GM21786 (cell line): ENCODE results near the gene PRR15L.
"Not testable (repeated sequence)": the region's sequence is repeated elsewhere in the genome, so short reads cannot be mapped to it uniquely, and the experiment has no call there.

Experiments used
- ATAC-seq: cut with Tn5 transposase; IDR thresholded peaks from one replicate; pipeline ENCODE4 v1.9.1; 2021; ENCODE audit not compliant: unreplicated experiment

PRR15L gene

DNA sequence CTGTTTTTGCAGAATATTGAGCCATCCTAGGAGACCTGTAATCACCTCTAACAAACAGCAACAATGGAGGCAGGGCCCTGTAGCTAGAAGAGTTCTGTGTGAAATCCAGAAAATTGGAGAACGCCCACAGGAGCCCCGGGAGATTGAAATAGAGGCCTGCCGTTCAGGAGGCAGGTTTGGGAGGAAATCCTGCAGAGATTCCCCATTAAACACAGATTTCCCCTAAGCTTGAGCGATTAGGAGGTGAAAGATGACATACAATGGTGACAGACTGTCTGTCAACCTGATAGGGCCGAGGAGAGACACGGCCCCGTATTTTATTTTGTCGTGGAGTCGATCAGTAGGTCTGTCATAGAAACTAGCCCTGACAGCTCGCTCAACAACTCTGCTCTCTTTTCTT, 31.5 kb upstream of the PRR15L start:
- ATAC-seq = no peak

DNA sequence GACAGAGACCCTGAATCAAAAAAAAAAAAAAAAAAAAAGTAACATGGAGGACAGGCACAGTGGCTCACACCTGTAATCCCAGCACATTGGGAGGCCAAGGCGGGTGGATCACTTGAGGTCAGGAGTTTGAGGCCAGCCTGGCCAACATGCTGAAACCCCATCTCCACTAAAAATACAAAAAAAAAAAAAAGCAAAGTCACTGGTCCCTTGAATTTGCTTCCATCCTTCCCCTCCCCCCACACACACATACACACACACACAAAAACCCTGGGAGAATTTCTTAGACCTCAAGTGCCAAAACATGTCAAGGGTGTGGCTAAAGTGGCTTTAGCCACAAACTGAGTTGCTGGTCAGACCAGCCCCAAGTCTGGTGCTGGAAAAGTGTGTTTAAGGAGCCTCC, 30.8 kb upstream of the PRR15L start:
- ATAC-seq = not testable (repeated sequence)

GRCh38 chr17:47987240-47987835, 29.7 kb upstream of the PRR15L start:
- ATAC-seq = no peak

DNA sequence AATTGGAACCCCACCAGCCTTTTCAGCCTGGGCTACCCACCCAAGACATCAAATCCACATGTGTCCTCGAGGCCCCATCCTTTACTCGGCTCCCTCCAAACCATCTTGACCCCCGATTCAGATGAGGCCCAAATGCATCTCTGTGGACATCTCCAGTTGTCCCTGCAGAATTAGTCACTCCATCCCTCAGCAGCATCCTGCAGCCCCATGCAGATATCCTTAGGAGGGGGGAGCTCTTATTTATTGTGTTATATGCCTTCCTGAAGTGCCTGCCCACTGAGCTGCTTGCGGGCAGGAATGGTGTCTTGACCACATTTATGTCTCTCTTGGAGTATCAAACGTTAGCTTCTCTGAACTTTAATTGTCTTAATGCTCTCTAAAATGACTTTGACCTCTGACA, 28.8 kb upstream of the PRR15L start:
- ATAC-seq = no peak

DNA sequence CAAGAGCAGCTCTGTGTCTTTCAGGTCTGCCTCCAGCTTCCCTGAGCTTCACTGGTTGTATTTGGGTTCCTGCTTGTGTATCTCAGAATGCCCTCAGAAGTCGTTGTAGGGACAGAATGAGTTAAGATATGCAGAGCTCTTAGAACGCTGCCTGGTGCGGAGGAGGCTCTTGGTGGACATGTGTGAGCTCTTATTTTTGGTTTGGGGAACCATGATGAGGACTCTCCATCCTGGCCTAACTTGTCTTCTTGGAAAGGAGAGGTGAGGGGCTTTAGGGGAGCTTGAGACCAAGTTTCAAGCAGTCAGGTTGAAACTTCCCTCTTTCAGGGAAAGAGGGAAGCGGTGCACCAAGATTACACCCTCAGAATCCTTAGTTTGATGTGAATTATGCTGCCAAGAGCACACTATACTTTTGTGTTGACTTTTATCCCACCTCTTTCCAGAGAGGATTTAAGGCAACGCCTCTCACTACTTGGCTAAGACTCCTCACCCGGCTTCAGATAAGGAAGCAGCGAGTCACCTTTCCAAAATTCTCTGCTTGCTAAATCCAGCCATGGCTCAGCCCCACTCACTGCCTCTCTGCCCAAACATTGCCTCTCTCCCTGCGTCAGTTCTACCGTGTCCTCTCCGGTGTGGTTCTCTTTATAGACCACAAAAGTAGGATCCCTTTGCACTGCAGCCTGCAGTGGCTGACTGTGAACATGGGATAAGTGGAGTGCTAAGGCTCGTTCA, 26.0 kb upstream of the PRR15L start:
- no peak for ATAC-seq

DNA sequence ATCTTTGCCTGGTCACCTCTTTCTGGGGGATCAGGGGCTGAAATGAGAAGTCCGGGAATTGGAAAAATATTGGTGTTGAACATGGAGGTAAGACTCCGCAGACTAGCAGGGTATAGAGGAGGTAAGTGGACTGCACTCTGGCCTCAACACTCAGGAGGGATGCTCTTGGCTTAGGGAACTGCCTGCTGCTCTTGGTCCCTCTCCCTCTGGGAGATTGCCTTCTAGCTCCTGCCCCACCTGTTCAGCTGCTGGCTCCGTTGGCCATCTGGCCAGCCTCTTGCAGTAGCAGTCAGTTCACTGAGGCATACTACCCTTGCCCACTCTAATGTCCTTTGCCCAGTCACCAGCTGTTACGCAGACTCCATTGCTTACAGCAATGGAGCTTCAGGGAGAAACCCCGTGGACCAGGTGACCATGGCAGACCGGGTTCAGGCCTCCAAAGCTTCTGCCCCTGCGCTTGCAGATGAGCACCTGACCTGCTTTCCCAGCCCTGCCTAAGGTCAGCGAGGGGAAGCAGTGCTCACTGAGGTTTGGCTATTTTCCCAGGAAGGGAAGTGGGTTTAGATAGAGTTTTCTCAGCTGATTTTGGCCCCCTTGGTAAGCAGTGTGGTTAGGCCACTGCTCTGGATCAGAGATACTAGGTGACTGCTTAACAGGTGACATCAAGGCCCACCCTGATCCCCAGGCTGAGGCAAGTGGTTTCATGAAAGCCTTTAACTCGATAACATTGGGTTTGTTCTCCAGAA, 25.1 kb upstream of the PRR15L start:
- no peak for ATAC-seq

DNA sequence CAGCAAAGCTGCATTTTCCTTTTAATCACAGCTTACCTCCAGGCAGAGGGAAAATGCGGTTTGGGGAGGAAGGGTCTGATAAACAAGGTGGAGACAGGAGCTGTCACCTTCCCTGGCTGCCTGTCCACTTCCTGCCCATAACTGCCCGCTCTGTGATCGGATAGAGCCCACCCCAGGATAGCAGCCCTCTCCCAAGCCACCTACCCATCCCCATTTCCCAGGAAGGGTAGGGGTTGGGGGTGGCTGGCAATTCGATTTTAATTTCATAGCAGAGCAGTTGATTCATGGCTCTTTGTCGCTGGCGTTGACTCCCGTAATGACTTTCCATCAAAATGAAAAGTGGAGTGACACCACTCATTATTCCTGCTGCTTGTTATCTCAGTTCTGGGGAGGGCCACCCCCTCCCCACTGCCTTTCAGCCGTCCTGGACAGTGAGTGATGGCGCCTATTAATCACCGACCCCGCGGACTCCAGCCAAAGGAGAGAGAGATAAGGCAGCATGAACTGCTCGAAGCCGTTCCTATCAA, 24.5 kb upstream of the PRR15L start:
- ATAC-seq = no peak

DNA sequence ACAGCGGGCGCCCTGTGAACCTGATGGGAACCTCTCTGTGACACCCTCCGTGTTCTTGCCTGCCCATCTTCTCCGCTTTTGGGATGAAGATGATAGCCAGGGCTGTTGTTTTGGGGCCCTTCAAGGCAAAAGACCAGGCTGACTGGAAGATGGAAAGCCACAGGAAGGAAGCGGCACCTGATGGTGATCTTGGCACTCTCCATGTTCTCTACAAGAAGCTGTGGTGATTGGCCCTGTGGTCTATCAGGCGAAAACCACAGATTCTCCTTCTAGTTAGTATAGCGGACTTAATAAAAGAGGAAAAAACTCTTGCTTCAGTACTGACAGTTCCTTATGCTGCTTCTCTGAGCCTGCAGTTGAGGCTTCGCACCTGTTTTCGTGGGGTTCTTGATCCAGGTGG, 23.8 kb upstream of the PRR15L start:
- no peak for ATAC-seq

DNA sequence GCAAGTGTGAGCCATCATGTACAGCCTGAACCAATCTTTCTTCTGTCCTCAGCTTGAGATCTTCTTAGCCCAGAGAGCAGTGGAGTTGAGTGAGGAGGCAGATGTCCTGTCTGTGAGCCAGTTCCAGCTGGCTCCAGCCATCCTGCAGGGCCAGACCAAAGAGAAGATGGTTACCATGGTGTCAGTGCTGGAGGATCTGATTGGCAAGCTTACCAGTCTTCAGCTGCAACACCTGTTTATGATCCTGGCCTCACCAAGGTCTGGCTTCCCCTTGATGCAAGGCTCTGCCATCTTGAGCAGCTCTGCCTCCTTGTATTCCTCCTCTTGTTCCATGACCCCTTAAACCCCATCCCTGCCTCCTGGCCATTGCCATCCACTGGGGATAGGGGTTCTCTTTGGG, 22.9 kb upstream of the PRR15L start:
- no peak for ATAC-seq

- no peak for ATAC-seq
Measured at GRCh38 chr17:47978324-47978723, 20.6 kb upstream of the PRR15L start.

DNA sequence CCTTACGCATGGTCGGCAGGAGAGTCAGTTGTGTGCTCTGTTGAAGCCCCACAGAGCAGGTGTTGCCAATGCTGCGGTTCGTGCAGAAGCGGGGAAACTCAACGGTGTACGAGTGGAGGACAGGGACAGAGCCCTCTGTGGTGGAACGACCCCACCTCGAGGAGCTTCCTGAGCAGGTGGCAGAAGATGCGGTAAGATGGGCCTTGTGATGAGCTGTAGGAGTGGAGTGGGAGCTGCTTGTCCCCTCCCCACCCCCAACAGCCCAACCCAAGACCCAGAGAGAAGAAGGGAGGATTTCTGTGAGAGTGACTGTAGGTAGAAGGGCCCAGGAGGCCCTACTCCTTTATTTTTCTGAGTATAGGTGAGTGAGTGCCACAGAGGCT, 18.1 kb upstream of the PRR15L start:
- no peak for ATAC-seq

DNA sequence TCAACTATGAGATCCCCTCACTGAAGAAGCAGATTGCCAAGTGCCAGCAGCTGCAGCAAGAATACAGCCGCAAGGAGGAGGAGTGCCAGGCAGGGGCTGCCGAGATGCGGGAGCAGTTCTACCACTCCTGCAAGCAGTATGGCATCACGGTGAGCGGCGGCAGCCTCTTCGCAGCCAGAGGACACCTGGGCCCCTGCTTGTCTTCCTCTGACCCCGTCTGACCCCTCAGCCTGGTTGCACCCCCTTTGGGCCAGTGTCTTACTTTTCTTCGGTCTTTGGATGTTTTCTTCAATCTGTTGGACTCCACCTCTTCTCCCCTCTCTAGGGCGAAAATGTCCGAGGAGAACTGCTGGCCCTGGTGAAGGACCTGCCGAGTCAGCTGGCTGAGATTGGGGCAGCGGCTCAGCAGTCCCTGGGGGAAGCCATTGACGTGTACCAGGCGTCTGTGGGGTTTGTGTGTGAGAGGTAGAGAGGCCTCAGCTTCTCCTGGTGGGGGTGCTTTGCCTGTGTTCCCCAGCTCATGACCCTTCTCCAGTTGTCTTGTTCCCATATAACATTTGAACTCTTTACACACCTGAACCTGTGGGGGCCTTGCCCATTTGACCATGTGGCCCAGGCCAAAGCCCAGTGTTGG, 17.6 kb upstream of the PRR15L start:
- no peak for ATAC-seq

GRCh38 chr17:47973541-47973940, 15.9 kb upstream of the PRR15L start:
- no peak for ATAC-seq

DNA sequence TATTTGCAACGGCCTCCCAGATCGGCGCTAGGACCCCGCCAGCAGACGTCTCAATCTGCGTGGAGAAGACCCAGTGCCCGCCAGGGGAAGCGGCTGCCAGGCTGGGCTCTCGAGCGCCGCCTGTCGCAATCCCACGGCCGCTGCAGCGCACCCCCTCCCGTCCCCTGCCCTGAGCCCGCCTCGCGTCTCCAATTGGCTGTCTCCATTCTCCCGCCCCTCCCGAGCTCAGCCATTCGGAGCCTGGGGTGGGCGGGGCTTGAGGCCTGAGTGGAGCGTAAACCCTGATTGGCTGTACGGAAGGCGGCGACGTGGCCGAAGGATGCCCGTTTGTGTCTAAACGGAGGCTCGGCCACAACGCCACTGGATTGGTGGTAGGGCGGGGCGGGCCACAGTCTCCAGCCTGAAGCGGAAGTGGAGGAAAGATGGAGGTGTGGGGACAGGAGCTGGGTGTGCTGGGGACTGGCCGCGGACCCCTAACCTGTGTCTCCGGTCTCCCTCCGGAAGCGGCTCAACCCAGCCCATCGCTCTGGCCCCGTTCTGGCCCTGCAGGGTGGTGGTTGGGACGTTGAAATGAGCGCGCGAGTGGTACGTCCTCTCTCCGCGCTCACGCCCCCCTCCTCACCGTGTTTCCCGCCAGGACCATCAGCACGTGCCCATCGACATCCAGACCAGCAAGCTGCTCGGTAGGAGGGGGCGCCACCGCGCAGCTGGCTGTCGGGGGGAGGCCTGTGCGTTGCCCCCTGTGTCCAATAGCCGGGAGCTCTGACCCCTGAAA, 13.2 kb upstream of the PRR15L start, which contains the start of gene CDK5RAP3:
CDK5RAP3 (plus strand) TSS at position 389 of the 775 bp plus-strand sequence; CDS start at position 423, 34 bp downstream.
- ATAC-seq = peak; percentile 95

DNA sequence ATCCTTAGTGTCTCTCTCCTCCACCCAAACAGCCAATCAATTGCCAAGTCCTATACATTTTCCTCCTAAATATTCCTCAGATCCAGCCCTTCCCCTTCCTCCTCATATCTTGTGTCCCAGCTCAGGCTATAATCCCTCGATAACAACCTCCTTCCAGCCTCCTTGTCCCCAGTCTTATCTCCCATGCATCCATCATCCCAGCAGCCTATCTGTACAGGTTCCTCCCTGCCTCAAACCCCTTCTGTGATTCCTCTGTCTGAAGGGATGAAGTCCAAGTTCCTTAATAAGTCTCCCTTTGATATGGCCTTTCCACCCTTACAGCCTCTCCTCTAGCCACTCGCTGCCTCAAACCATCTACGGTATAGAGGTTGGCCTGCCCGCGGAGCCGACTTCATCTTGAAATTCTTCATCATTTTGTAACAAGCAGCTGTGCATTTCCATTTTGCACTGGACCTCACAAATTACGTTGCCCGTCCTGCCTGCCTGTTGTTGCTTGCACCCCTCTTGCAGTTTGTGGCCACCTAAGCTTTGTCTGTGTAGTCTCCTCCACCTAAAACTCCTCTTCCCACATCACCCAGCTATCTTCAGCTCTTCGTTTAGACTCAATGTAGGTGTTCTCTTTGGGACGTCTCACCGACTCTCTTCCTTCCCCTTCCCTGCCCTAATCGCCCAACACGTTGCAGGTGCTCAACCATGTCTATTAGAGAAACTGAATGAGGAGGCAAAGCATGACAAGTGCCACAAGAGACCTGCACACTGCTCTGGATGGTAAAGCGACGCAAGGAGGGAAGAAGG, 12.4 kb upstream of the PRR15L start:
- no peak for ATAC-seq

DNA sequence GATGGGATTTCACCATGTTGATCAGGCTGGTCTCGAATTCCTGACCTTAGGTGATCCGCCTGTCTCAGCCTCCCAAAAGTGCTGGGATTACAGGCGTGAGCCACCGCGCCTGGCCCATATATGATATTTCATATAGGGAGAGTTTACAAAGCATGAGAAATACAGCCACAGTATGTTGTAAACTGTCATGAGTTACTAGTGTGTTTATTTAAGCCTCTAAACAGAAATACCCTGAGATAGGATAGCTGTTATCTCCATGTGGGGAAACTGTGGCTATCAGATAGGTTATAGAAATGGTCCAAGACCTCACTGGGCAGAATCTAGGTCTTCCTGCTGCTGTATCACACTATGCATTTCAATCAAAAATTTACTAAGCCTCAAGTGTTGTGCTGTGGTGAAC, 11.2 kb upstream of the PRR15L start:
- ATAC-seq = no peak

GRCh38 chr17:47967607-47968252, 10.0 kb upstream of the PRR15L start:
- no peak for ATAC-seq

DNA sequence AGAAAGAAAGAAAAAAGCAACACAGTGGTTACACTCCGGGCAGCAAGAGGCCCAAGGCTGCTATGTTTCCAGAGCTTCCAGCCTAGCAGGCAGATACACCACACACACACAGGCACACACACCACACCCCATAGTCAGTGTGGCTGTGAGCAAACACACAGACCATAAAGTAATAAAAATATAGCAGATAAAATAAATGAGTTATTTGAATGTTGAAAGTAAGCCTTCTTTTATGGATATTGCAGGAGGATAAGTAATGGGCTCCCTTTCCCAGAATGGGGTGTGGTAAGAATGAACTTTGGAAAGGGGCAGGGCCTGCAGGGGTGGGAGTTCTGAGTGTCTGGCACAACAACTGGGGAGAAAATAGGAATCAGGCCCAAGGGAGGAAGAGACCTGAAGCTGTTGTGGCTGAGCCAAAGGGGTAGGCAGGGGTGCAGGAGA, 8.4 kb upstream of the PRR15L start:
- ATAC-seq = no peak

GRCh38 chr17:47964856-47965255, 7.2 kb upstream of the PRR15L start:
- no peak for ATAC-seq
